Keratinocyte (primary cell): Measurements from ENCODE around the gene LLGL1. TPM values are rescaled to one million over a fixed set of nuclear protein-coding genes. Genes with fewer than 3 reads are reported as not detected.

Source experiments
- DNase-seq: peaks from one replicate; pipeline ENCODE4 v3.0.0-alpha.2; 2011; ENCODE audit warnings: low read depth, missing footprints, low spot score
- FAIRE-seq: peaks from 2 replicates; lab custom pipeline; 2011; peaks lifted over from hg19 to GRCh38; lab: Jason Lieb, UNC
- H2AFZ ChIP-seq: 2 replicates; pipeline ENCODE4 v1.6.0; 2012; ENCODE audit warnings: low read length, control low read depth, inconsistent platforms; ENCODE audit not compliant: control insufficient read depth
- H3K27ac ChIP-seq: 2 replicates; pipeline ENCODE4 v1.5.1; 2011; ENCODE audit warnings: low read length; ENCODE audit not compliant: control insufficient read depth, insufficient read depth
- H3K27me3 ChIP-seq: 3 replicates; pipeline ENCODE4 v1.6.0; 2011; ENCODE audit warnings: low read length; ENCODE audit not compliant: control insufficient read depth, insufficient read depth; ENCODE audit errors: extremely low read depth
- H3K36me3 ChIP-seq, 2 experiments: 2 replicates in 1 of 2; 3 replicates in 1 of 2; pipeline ENCODE4 v1.5.1; 2011; ENCODE audit warnings: low read length in 2 of 2, mild to moderate bottlenecking in 1 of 2; ENCODE audit not compliant: control insufficient read depth in 2 of 2, insufficient read depth in 2 of 2; ENCODE audit errors: extremely low read depth in 1 of 2
- H3K4me1 ChIP-seq: 3 replicates; pipeline ENCODE4 v1.5.1; 2011; ENCODE audit warnings: low read length; ENCODE audit not compliant: control insufficient read depth, insufficient read depth; ENCODE audit errors: extremely low read depth
- H3K4me2 ChIP-seq: 3 replicates; pipeline ENCODE4 v1.6.0; 2011; ENCODE audit warnings: low read depth, low read length; ENCODE audit not compliant: control insufficient read depth, insufficient read depth; ENCODE audit errors: extremely low read depth
- H3K4me3 ChIP-seq, 3 experiments: fragments of 200-600 bp in 1 of 3; sonication (generic) in 1 of 3; 2 replicates in 2 of 3; 3 replicates in 1 of 3; pipeline ENCODE4 v1.5.1; 2011 to 2016; ENCODE audit warnings: low read length in 3 of 3, mild to moderate bottlenecking in 3 of 3, control low read depth in 2 of 3, inconsistent platforms in 1 of 3, low read depth in 1 of 3, mixed read lengths in 1 of 3, mixed run types in 1 of 3, moderate library complexity in 1 of 3; ENCODE audit not compliant: control insufficient read depth in 2 of 3, insufficient read depth in 2 of 3; ENCODE audit errors: extremely low read depth in 1 of 3
- H3K79me2 ChIP-seq: 2 replicates; pipeline ENCODE4 v1.6.0; 2012; ENCODE audit warnings: low read length; ENCODE audit not compliant: control insufficient read depth, insufficient read depth
- H3K9ac ChIP-seq: 3 replicates; pipeline ENCODE4 v1.6.0; 2011; ENCODE audit warnings: low read length; ENCODE audit not compliant: control insufficient read depth, insufficient read depth; ENCODE audit errors: extremely low read depth
- H3K9me1 ChIP-seq: 3 replicates; pipeline ENCODE4 v1.6.0; 2011; ENCODE audit warnings: low read length; ENCODE audit not compliant: control insufficient read depth, insufficient read depth; ENCODE audit errors: extremely low read depth
- H3K9me3 ChIP-seq: 2 replicates; pipeline ENCODE4 v1.5.1; 2012; ENCODE audit warnings: low read depth, low read length; ENCODE audit not compliant: control insufficient read depth
- H4K20me1 ChIP-seq: 3 replicates; pipeline ENCODE4 v1.6.0; 2011; ENCODE audit warnings: low read length; ENCODE audit not compliant: control insufficient read depth, insufficient read depth; ENCODE audit errors: extremely low read depth
- EZH2 ChIP-seq: IDR thresholded peaks from one replicate; pipeline ENCODE4 v1.6.1; 2012; ENCODE audit warnings: inconsistent platforms, mild to moderate bottlenecking, low read length, moderate library complexity
- dilution Hi-C: fragments of 300-500 bp; cut with MboI; formaldehyde crosslinking; loops from one replicate; pipeline ENCODE4 v1.7.0; 2020; ENCODE audit warnings: low sequenced_read_pairs; ENCODE audit not compliant: extremely low pct_ligation_motif_present
- polyA plus RNA-seq, 5 experiments: library from polyadenylated mRNA; depleted of rRNA in 3 of 5; stranded (reverse) in 3 of 5; stranded (forward) in 1 of 5; unstranded in 1 of 5; fragments of >200 nt; gene quantifications; 1 replicate in 1 of 5; 2 replicates in 3 of 5; 3 replicates in 1 of 5; pipeline versions ENCODE4 v1.2.1 to v1.2.3, GENCODE V29; 2011 to 2012; ENCODE audit warnings: missing spikeins in 2 of 5, low read depth in 1 of 5, low replicate concordance in 1 of 5
- TF ChIP-seq, protein P1 (sequence below), 3 experiments: IDR thresholded peaks in 1 of 3; conservative IDR thresholded peaks in 1 of 3; optimal IDR thresholded peaks in 1 of 3; 2 replicates in 2 of 3; 3 replicates in 1 of 3; pipeline versions ENCODE3 to v1.5.1; 2011; ENCODE audit warnings: low read length in 3 of 3, mild to moderate bottlenecking in 3 of 3, moderate library complexity in 2 of 3, control low read depth in 1 of 3, inconsistent platforms in 1 of 3; ENCODE audit not compliant: insufficient read depth in 2 of 3; ENCODE audit errors: extremely low read depth in 1 of 3

LLGL1 gene
- polyA plus RNA-seq, 1 donor (not counting 4 experiments of a cell fraction or from before 2014, with no cell fraction given) = 13.8 TPM

DNA sequence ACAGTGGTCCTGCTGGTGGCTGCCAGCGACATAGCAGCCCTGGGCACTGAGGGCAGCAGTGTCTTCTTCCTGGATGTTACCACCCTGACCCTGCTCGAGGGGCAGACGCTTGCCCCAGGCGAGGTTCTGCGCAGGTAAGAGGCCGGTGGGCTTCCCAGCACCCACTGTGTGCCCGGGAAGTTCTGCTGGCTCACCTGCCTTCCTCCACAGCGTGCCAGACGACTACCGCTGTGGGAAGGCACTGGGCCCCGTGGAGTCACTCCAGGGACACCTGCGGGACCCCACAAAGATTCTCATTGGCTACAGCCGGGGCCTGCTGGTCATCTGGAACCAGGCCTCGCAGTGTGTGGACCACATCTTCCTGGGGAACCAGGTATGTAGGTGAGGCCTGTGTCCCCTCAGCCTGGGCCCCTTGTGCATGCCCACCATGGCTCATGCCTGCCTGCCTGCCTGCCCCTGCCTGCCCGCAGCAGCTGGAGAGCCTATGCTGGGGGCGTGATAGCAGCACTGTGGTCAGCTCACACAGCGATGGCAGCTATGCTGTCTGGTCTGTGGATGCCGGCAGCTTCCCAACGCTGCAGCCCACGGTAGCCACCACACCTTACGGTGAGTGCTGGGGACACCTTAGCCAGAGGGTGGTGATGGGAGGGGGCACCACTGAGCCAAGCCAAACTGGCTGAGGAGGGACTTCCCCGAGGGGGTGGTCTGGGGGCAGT is 8.5 kb downstream of the LLGL1 start:
- Histone ChIP-seq H3K27me3 (no peaks in the 10 kb centered on the region), H3K27ac (no peak overlapping the region), H3K36me3 (peaks cover 22 to 28% of the 10 kb centered on the region in 2 experiments), H3K9me1 (no peaks in the 10 kb centered on the region), H3K79me2 (peaks cover 14% of the 10 kb centered on the region), H3K9me3 (no peaks in the 10 kb centered on the region), H3K4me1 (peaks cover 17% of the 10 kb centered on the region), H3K4me2 (no peak overlapping the region), H3K4me3 (no peak overlapping the region), H3K9ac (no peak overlapping the region), H4K20me1 (no peaks in the 10 kb centered on the region), H2AFZ (no peak overlapping the region)
- FAIRE-seq (no peak), DNase-seq (no peak)
- dilution Hi-C loops = no loop called here
- TF ChIP-seq EZH2 = no peak
- TF ChIP-seq, protein P1, sequence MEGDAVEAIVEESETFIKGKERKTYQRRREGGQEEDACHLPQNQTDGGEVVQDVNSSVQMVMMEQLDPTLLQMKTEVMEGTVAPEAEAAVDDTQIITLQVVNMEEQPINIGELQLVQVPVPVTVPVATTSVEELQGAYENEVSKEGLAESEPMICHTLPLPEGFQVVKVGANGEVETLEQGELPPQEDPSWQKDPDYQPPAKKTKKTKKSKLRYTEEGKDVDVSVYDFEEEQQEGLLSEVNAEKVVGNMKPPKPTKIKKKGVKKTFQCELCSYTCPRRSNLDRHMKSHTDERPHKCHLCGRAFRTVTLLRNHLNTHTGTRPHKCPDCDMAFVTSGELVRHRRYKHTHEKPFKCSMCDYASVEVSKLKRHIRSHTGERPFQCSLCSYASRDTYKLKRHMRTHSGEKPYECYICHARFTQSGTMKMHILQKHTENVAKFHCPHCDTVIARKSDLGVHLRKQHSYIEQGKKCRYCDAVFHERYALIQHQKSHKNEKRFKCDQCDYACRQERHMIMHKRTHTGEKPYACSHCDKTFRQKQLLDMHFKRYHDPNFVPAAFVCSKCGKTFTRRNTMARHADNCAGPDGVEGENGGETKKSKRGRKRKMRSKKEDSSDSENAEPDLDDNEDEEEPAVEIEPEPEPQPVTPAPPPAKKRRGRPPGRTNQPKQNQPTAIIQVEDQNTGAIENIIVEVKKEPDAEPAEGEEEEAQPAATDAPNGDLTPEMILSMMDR (optimal IDR thresholded peaks at IDR 0.05 in 1 of 3, IDR thresholded peaks at IDR 0.05 in 1 of 3, conservative IDR thresholded peaks at IDR 0.05 in 1 of 3; ENCODE audit: extremely low read depth in 1 of 3, insufficient read depth in 2 of 3, low read length in 3 of 3) = no peak

DNA sequence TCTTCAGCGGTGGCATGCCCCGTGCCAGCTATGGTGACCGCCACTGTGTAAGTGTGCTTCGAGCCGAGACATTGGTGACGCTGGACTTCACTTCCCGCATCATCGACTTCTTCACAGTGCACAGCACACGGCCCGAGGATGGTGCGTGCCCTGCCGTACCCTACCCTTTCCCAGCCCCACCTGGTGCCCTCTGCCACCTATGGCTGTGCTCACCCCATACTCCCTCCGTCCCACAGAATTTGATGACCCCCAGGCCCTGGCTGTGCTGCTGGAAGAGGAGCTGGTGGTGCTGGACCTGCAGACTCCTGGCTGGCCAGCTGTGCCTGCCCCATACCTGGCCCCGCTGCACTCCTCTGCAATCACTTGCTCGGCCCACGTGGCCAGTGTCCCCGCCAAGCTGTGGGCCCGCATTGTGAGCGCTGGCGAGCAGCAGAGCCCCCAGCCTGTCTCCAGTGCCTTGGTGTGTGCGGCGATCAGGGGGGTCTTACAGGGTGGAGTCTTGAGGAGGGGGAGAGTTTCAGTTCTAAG is 9.5 kb downstream of the LLGL1 start:
- Histone ChIP-seq H4K20me1 (no peaks in the 10 kb centered on the region), H3K36me3 (peaks cover 22 to 31% of the 10 kb centered on the region in 2 experiments), H3K9ac (peak overlapping the region; percentile 66), H3K9me3 (no peaks in the 10 kb centered on the region), H3K27ac (peak overlapping the region; percentile 78), H3K4me3 (no peak overlapping the region), H3K79me2 (peaks cover 5% of the 10 kb centered on the region), H2AFZ (no peak overlapping the region), H3K9me1 (no peaks in the 10 kb centered on the region), H3K27me3 (no peaks in the 10 kb centered on the region), H3K4me2 (peak overlapping the region; percentile 62), H3K4me1 (peaks cover 17% of the 10 kb centered on the region)
- no peak for FAIRE-seq
- TF ChIP-seq, protein P1 (optimal IDR thresholded peaks at IDR 0.05 in 1 of 3, IDR thresholded peaks at IDR 0.05 in 1 of 3, conservative IDR thresholded peaks at IDR 0.05 in 1 of 3; ENCODE audit: extremely low read depth in 1 of 3, insufficient read depth in 2 of 3, low read length in 3 of 3) = no peak
- no peak for TF ChIP-seq EZH2
- DNase-seq = no peak
- dilution Hi-C loops = no loop called here
